DND-41 (cell line): ENCODE measurements around the gene PLPP3.

Experiments used
- EZH2 ChIP-seq: IDR thresholded peaks from 3 replicates; pipeline ENCODE4 v1.6.1; 2012; ENCODE audit warnings: borderline replicate concordance, low read depth, mild to moderate bottlenecking, moderate library complexity, low read length, inconsistent platforms; ENCODE audit not compliant: severe bottlenecking
- TF ChIP-seq, protein P1 (sequence below): IDR thresholded peaks from 2 replicates; pipeline ENCODE4 v1.5.1; 2012; ENCODE audit warnings: borderline replicate concordance, low read length, moderate library complexity, mild to moderate bottlenecking; ENCODE audit not compliant: poor library complexity, severe bottlenecking; ENCODE audit errors: extremely low read depth

DNA sequence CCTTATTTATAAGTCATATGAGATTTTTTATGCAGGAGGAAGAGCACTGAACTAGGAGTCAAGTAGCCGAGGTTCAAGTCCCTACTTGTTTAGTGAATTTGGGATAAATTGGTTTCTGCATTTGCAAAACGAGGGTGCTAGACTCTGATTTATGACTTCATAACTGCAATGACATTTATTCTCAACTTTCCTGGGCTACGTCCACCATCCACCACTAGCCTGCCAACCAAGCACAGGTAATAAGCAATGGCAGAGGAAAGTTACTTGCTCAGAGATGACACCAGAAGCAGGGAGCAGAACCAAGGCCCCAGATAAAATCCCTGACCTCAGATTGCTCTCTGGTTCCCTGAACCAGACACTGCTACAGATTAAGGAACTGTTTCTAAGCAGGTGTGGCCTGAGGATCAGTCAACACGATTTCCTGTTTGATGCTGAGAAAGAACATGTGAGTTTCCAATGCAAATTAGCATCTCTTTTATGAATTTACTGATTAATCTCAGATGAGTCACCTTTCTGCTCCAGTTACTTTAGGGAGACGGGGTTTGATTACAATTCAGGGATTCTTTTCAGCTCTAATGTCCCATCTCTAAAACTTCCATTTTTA is 52.7 kb downstream of the PLPP3 start:
- TF ChIP-seq, protein P1, sequence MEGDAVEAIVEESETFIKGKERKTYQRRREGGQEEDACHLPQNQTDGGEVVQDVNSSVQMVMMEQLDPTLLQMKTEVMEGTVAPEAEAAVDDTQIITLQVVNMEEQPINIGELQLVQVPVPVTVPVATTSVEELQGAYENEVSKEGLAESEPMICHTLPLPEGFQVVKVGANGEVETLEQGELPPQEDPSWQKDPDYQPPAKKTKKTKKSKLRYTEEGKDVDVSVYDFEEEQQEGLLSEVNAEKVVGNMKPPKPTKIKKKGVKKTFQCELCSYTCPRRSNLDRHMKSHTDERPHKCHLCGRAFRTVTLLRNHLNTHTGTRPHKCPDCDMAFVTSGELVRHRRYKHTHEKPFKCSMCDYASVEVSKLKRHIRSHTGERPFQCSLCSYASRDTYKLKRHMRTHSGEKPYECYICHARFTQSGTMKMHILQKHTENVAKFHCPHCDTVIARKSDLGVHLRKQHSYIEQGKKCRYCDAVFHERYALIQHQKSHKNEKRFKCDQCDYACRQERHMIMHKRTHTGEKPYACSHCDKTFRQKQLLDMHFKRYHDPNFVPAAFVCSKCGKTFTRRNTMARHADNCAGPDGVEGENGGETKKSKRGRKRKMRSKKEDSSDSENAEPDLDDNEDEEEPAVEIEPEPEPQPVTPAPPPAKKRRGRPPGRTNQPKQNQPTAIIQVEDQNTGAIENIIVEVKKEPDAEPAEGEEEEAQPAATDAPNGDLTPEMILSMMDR: no peak
- TF ChIP-seq EZH2: no peak
